Epidermal melanocyte (primary cell): ENCODE data around the gene CDYL.

ENCODE experiments used
- DNase-seq: peaks from one replicate; pipeline ENCODE4 v3.0.0; 2011; ENCODE audit warnings: low spot score; ENCODE audit not compliant: insufficient read length

Gene CDYL

DNA sequence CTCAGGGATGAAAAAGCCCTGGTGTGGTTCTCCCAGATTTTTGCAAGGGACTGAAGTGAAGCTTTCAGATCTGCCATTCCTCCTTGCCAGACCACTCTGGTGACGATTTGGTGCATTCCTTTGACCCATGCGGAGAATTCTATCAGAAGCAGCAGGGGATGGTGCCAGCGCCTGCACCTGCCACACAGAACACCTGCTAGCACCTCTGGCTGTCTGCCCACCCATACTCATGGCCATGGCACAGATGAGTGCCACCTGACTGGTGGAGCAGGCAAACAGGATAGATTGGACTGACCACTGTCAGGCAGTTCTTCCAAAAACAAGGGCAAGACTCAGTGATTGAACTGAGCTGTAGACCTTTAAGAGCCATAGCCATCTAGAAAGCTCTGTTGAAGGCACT is 107.1 kb downstream of the CDYL start:
- no peak for DNase-seq

DNA sequence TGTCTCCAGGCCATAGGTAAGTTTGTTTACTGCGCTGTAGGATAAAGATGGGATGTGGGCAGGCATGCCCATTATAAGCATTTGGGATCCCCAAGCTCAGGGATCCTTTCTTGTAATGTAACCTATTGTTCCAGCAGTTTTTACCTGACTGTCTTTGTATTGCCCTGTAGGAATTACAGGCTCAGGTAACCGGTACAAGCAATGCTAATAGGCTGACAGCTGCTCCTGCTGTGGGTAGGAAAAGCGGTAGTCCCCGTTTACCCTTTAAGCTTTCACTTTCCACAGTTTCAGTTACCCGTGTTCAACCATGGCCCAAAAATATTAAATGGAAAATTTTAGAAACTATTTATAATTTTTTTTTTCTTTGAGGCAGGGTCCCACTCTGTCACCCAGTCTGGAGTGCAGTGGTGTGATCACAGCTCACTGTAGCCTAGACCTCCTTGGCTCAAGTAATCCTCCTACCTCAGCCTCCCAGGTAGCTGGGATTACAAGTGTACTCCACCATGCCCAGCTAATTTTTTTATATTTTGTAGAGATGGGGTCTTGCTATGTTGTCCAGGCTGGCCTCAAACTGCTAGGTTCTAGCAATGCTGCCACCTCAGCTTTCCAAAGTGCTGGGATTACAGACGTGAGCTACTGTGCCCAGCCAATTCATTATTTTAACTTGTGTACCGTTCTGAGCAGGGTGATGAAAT is 108.6 kb downstream of the CDYL start:
- DNase-seq: no peak

- DNase-seq: no peak
Measured at GRCh38 chr6:4885341-4885933, 109.2 kb downstream of the CDYL start.

DNA sequence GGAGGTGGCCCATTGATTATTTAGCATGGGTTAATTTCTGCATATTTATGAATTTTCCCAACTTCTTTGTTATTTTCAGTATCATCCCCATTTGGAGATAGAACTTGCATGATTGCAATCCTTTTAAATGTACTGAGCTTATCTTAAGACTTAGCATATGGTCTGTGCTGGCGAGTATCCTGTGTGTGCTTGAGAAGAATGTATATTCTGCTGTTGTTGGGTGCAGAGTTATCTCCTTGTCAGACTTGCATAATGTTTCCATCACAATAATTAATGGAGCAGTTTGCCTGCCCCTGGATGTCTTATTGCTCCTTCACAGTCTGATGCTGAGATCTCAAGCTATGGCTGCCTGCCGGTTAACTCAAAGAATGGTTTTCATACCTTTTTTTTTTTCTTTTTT is 112.6 kb downstream of the CDYL start:
- DNase-seq: no peak

DNA sequence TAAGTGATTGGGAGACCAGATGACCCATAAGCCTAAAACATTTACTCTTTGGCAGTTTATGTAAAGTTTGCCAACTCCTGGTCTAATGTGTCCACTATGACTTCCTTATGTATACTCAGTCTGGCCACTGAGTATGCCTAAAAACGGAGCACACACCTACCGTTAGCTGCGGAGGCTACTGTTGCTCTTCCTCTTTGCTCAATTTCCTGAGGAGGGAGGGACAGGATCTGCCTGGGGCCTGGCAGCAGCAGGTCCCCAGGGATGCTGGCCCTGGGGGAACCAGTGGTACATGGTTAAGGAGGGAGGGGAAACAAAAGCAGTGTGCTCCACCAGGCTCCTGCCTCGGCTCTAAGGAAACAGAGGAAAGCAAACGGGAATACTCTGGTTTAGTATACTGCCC is 113.5 kb downstream of the CDYL start:
- no peak for DNase-seq

GRCh38 chr6:4890191-4890590 is 114.0 kb downstream of the CDYL start:
- DNase-seq: no peak

DNA sequence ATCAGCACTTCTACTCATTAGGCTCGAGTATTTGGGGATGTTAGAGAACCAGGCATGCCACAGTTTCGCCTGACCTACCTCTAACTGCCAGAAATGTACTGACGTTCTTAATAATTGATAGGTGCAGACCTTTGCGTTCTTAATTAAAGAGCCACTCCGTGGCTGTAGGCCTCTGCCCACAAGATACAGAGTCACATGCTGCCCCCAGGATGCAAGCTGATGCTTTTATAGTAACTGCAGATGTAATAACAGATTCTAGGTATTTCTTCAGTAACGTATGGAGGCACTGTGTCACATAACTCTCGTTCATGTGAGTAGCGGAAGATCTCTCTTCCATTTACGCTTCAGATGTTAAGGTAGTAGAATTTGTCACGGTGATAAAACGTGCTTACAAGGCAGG is 114.4 kb downstream of the CDYL start:
- no peak for DNase-seq

DNA sequence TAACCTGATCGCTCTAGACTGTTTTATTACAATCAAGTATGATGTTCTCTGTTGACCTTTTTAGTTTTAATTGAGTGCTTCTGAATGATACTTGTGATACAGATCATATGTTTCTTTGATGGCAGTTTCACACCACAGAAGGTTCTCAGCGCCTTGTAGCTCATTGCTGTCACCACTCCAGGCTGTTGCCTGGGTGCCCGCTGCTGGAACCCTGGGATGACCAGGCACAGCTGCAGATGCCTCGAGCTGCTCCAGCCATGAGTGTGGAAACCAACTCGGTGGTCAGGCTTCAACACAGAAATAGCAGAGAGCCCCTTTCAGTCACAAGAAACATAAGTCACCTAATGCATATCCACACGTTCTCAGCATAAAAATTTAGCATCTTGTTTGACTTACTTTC is 114.9 kb downstream of the CDYL start:
- DNase-seq: no peak

DNA sequence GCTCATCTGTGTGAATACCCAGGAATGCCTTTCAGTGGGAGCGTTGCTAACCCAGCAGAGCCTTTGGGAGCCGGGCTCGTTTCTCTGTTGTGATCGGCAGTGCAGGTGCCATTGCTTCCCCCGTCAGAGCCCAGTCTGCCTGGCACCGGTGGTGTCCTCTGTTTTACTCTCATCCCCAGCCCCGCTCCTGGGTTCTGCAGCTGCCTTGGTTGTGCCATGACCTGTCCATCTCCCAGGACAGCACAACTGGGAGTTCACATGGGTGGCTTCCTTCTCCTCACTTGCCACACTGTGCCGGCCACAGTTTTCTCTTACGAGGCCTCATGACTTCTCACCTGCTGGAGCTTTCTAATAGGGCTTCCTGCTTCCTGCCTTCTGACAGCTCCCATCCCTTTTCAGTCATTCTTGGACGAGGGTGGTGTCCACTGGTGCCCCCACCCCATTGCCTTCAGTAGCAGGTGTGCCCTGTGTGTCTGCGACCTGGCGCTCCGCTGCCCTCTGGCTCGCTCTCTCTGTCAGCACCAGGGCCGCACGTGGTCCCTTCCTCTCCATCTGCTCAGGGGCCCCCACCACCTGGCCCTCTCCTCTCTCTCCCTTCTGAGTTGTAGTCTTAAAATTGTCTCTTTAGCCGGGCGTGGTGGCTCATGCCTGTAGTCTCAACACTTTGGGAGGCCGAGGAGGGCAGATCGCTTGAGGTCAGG is 116.7 kb downstream of the CDYL start:
- no peak for DNase-seq

DNA sequence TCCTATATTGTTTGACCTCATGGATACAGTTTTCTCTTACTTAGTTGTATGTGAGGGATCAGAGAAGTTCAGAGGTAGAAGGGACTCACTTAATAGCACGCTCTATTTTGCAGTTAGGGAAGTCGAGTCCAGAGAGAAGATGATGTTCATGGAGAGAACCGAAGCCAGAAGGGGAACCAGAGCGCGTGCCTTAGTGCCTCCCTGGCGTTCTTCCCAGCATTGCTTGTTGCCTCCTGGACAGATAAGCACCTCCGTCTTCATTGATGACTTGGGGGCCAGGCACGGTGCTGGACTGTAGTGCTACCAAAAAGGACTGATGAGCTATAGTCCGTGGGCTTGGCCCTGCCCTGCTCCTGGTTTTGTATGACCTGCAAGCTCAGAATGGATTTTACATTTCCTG is 117.8 kb downstream of the CDYL start:
- DNase-seq: no peak

- DNase-seq: no peak
Measured at GRCh38 chr6:4895971-4896370, 119.8 kb downstream of the CDYL start.

DNA sequence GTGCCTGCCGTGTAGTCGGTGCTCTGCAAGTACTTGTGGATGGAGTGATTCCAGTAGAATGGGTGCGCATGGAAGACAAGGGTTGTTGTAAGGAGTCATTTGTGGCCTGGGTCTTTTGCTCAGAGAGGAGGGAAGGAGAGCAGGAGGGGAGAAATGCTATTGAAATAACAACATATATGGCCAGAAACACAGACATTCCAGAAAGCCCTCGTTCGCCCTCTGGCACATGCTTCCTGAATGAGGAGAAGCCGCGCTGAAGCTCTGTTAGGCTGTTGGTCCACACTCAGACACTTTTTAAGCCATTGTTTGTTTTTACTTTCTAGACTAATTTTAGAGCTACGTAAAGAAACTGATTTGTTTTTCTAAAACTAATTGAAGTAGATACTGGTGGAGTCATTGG is 120.2 kb downstream of the CDYL start:
- DNase-seq: no peak

- no peak for DNase-seq
Measured at GRCh38 chr6:4899249-4900034, 123.2 kb downstream of the CDYL start.

DNA sequence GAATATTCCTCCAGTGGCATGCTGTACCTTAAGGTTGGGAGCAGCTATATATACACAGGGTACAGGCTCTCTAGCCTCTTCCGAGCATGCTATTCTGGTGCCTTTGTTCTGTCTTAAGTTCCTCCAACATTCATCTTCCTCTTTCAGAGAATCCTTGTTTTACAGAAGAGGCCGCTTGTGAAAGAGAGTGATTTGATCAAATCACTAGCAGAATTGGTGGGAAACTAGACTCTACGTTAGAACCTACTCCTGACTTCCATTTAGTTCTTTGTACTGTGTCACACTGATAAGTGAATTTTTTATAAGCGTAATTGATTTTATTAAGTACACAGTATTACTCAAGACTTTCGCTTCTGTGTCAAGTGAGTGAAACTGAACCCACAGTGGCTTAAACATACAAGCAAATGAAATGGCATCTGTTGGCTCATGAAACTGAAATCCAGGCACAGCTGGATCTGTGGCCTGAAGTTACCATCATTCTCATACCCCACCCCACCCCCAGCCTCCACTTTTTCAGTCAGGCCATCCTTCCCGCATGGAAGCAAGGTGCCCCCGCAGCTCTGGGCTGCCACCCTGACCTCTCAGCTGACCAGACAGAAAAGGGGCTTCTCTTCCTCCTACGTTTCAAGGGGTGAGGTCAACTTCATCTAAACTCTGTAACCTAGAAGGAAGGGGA is 125.3 kb downstream of the CDYL start:
- DNase-seq: no peak

DNA sequence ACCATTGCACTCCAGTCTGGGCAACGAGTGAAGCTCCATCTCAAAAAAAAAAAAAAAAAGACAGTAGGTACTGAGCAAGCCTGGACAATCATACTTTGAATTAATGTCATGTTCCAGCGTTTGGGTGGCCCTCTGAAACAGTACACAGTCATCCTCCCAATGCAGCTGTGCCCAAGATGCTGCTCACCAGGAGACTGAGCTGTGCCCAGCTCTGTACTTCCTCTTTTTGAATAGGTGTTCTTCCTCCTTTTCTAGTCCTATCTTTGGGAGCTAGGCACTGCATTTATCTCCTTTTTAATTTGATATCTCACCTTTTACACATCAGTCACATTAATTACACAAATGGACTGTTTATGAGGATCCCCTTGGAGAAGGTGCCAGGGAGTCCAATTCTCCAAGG is 126.2 kb downstream of the CDYL start:
- no peak for DNase-seq

GRCh38 chr6:4903121-4903520 is 126.9 kb downstream of the CDYL start:
- no peak for DNase-seq

DNA sequence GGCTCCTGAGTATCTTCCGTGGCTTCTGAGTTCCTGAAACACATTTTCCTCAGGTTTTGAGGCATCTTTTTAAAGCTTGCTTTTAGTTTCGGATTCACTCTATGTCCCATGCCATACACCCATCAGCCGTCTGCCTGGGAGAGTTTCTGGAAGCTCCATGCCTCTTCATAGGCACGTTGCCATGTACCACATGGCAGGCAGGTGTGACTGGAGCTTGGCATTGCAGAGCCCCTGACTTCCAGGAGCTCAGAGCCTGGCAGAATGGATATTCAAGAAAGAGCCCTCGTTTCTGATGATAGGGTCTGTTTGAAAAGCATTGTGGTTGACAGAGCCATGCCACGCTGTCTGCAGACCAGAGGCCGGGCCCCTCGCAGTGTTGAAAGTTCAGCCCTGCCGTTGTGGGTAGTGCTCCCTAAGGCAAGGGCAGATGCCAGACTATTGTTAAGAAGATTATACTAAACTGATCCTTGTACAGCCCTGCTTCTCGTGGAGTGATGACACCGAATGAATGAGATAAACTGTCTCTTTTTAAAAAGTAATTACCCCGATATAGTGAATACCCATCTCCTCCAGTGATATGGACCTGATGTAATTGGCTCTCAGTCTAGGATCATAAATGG is 127.7 kb downstream of the CDYL start:
- DNase-seq: no peak

DNA sequence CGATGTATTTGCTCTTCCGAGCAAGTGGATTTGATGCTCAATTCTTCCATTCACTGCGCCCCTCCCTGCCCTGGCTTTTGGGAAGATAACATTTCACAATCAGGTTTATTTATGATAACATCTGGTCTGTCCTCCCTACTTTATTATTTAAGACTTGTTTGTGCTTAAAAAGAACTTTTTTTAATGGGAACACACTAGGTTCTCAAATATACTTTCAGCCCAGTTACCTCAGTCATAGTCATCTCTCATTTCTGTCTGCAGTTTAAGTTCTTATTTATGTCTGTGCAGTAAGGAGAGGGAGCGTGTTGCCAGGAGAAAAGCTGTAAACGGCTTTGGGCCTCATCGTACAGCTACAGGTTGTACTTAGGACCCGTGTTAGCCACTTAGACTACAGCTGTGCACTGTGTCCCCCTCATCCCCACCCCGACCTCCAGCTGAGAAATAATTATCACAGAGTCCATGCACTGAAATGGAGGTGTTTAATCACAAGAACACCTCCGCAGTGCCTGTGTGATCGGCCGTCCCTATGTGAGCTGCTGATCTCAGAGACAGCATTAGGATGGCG is 128.3 kb downstream of the CDYL start:
- DNase-seq: no peak

- DNase-seq: no peak
Measured at GRCh38 chr6:4905826-4906225, 129.6 kb downstream of the CDYL start.
